GM12864 (cell line): ENCODE results near the gene SSTR5.

Experiments
- DNase-seq: peaks from one replicate; pipeline ENCODE4 v3.0.0-alpha.2; 2011; ENCODE audit warnings: low read depth
- H3K4me3 ChIP-seq: 2 replicates; pipeline ENCODE4 v1.5.1; 2011; ENCODE audit warnings: mild to moderate bottlenecking, low read depth, low read length, control low read depth
- CTCF ChIP-seq: IDR thresholded peaks from 2 replicates; pipeline ENCODE4 v1.5.1; 2011; ENCODE audit warnings: low read depth, mild to moderate bottlenecking, moderate library complexity, low read length, control low read depth, inconsistent platforms; ENCODE audit errors: missing control alignments

SSTR5 gene

GRCh38 chr16:1028524-1029258 lies 43.9 kb upstream of the SSTR5 start:
- no peak for DNase-seq
- H3K4me3 ChIP-seq = no peak overlapping the region
- TF ChIP-seq CTCF = no peak

GRCh38 chr16:1029259-1029545 lies 43.3 kb upstream of the SSTR5 start:
- DNase-seq = no peak
- H3K4me3 ChIP-seq = no peak overlapping the region
- no peak for TF ChIP-seq CTCF

DNA sequence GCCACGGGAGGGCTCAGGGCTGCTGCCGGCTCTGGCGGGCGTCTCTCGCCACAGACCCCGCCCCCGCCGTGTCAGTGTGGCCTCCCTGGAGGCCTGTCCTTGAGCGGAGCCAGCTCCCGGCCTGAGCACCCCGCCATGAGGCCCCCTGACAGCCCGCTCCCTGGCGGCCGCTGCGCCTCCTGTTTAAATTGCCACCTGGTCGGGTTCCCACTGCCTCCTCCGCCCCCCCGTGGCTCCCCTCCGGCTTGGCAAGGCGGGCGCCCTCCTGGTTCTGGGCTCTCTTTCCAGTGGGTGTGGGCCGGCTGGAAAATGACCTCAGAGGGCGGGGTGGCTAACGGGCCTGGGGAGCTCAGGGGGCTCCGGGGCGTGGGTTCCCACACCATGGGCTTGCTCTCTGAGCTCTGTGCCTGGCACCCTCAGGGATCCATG lies 42.1 kb upstream of the SSTR5 start:
- DNase-seq = no peak

DNA sequence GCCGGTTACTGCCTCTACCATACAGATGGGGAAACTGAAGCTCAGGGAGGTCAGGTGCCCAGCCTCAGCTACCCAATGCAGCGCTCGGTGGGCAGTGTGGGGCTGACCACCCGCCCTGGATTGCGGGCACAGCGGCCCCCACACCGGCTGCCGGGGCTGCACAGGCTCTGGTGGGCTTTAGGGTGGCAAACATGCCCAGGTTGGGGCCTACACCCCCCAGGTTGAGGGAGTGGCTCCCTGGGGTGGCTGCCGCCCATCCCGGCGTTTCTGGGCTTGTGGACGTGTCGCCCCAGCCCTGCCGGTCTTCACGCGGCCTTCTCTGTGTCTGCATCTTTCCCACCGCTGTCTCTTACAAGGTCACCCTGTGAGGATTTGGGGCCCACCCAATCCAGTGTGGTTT lies 40.9 kb upstream of the SSTR5 start:
- TF ChIP-seq CTCF = no peak
- DNase-seq = no peak

More for the DNA sequence above, 42.1 kb upstream of the SSTR5 start:
- no peak for TF ChIP-seq CTCF
- no peak overlapping the region for H3K4me3 ChIP-seq

DNA sequence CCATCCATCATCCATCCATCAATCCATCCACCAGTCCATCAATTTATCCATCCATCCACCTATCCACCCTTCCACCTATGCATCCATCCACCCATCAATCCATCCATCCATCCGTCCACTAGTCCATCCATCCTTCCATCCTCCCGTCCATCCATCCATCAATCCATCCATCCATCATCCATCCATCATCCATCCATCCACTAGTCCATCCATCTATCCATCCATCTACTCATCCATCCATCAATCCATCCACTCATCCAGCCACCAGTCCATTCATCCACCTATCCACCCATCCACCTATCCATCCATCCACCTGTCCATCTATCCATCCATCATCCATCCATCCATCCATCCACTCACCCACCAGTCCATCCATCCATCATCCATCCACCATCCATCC lies 39.9 kb upstream of the SSTR5 start:
- TF ChIP-seq CTCF = no peak
- H3K4me3 ChIP-seq = no peak overlapping the region
- no peak for DNase-seq

More for the DNA sequence above, 40.9 kb upstream of the SSTR5 start:
- no peak overlapping the region for H3K4me3 ChIP-seq

GRCh38 chr16:1033128-1033679 lies 39.3 kb upstream of the SSTR5 start:
- no peak for DNase-seq
- H3K4me3 ChIP-seq = no peak overlapping the region
- TF ChIP-seq CTCF = no peak
